HG03558 (cell line): ENCODE data around the gene SLC35B1.
"Not testable (repeated sequence)": the region's sequence is repeated elsewhere in the genome, so short reads cannot be mapped to it uniquely, and the experiment has no call there.

ENCODE experiments used
- ATAC-seq: cut with Tn5 transposase; IDR thresholded peaks from one replicate; pipeline ENCODE4 v1.9.1; 2021; ENCODE audit warnings: moderate number of reproducible peaks; ENCODE audit not compliant: unreplicated experiment; ENCODE audit errors: extremely low read depth

The SLC35B1 gene

DNA sequence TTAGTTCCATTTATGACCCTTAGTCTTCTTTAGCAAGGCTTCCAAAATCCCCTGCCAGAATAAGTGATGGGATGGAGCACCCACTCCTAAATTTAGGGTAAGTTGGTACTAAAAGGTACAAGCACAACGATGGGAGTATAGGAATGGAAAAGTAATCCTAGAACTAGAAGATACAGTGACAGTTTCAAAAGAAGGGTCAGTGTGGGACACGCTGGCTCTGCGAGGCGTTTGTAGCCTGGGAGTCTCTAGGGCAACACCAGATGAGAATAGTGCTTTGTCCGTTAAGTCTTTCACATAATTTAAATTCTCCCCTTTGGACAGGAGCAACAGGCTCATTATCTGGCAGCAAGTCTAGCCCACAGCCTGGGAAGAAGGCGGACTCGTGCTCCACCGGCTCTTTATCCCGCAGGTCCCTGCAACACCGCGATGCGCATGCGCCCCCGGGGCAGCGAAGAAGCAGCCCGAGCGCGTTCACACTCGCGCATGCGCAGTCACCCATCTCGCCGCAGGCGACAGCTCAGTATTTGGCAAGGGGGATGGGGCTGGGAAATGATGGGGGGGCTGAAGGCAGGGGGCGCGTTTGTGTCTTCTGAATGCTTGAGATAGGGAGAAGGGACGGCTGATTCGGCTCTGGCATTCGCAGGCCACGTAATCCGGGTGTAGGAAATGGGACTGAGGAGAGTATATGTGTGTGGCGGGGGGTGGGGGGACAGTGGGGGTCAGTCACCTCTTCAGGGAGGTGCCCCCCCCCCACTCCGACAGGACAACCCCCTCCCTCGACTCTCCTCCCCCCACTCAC, 30.4 kb downstream of the SLC35B1 start:
- no peak for ATAC-seq

DNA sequence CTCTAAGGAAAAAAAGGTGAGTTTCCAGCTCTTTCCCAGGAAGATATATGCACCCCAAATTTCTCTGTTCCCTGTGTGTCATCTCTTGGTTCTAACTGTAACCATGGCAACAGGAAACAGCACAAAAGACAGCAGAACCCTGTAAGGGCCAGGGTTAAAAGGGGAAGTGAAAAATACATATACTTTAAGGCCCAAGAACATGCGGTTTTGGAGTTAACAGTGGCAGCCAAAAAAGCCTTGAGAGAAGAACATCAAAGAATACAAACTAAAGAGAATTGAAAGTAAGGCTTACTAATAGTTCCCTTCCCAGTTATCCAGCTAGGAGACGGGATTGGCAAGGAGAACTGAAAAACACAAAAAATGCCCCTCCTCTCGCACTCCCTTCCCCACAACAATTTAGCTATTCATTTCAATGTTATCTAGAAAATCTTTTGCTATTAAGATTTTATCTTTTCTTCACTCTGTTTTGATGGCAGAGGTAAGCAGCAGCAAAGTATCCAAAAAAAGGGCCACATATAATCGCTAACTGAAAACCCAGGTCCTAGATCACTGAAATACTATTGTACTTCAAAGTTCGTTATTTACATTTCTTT, 31.4 kb downstream of the SLC35B1 start:
- ATAC-seq: peak; percentile 56

DNA sequence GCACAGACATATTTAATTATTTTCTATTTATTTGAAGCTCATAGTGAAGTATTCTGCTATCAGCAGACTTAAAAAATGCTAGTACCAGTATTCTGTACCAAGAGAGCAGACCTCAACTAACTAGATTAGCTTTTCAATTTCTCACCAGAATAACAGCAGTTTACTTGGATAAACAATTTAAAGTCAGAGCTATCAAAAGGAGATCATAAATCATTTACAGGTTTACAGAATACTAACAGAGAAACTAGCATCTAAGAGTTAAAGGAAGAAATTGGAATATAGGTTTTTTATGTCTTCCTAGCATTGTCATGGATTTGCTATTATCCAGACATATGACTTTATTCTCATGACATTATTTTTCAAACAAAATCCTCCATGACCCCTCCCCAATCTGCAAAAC, 33.3 kb downstream of the SLC35B1 start:
- ATAC-seq: no peak

DNA sequence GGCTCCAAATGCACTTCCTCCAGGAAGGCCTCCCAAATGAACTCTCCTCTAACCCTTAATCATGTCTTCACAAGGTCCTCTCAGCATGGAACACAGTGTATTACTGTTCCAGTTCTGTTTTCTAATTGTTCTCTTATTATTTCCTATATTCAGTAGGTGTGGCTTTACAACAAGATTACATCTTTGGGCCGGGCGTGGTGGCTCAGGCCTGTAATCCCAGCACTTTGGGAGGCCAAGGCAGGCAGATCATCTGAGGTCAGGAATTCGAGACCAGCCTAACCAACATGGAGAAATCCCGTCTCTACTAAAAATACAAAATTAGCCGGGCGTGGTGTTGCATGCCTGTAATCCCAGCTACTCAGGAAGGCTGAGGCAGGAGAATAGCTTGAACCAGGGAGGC, 34.1 kb downstream of the SLC35B1 start:
- ATAC-seq: not testable (repeated sequence)

DNA sequence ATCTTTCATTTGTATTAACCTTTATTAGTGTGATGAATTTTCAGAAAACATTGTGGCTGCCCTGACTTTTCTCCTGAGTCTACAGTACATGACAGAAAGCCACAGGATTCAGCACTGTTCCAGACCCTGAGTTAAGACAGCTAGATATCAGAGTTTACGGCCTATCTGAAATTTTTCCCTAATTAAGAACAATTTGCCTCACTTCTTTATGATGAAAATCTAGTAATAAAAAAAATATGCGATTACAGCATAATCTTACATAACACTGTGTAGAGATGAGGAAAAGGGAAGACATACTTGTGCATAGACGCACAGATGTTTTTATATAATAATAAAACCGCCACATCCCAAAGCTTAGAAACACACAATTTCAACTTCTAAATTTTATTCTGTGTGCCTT, 37.1 kb downstream of the SLC35B1 start:
- ATAC-seq: no peak

DNA sequence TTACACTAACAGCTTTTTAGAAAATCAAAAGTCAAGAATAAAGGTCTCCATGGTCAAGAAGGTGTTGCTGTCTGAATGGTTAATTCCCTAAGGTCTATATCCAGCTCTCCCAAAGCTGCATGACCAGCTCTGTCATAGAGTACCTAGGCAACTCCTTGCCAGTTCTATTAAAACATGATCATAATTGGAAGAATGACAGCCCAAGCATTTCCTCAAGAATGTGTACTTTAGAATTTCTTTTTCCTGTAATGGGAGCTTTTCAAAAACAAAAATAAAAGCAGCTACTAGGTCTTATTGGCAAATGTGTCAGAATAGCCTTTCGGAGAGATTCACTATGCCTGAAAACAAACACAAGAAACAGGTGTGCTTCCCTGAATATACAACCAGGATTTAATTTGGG, 37.8 kb downstream of the SLC35B1 start:
- no peak for ATAC-seq

DNA sequence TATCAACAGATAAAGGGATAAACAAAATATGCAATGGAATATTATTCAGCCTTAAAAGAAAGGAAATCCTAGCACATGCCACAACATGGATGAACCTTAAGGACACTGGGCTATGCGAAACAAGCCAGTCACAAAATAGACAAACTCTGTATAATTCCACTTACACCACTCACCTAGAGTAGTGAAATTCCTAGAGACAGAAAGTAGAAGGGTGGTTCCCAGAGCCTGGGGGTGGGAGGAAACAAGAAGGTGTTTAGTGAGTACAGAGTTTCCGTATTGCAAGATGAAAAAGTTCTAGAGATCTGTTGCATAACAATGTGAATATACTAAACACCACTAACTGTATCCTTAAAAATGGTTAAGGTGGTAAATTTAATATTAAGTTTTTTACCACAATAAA, 39.9 kb downstream of the SLC35B1 start:
- ATAC-seq: no peak

DNA sequence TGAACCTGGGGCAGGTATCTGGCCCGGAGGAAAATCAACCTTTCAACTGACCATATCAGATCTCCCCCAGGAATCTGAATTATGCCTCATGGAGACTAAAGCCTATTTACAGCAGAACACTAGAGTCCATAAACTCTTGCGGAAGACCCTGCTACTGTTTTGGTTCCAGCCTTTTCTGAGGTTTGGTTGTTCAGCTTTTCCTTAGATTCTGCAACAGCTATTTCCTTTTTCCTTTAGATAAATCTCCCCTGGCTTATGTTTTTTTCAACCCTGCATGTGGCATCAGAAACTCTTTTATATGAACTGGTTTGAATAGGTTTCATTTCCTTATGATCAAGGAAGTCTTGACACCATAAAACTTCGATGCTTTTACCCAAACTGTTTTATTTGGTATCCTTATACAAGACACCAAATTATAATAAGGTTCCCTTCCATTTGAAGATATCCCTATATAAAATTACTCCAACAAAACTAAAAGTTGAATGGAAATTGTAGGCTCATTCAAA, 43.0 kb downstream of the SLC35B1 start:
- no peak for ATAC-seq

DNA sequence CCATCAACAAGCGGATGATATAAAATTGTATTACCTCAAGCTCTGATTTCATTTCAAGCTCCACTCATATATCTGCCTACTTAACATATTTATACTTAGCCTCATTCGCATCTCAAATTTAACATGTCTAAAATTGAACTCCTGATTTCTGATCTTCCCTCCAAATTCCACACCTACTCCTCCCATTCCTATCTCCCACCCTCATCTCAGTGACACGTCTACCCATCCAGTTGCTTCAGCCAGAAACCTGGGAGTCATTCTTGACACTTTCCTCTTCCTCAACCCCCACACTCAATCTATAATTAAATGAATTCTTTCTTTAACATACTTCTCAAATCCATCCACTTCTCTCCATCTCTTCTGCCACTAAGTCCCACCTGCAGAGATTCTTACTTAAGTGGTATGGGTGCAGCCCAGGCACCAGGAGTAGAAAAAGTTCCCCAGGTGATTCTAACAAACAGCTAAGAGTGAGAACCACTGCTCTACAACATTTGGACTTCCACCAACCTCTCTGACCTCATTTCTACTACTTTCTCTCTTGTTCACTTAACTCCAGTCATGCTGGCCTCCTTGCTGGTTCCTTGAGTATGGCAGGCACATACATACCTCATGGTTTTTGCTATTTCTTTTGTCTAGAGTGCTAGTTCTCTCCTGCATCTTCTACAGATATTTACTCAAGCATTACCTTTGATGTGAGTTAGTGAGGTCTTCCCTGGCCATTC, 47.9 kb downstream of the SLC35B1 start:
- ATAC-seq: no peak

DNA sequence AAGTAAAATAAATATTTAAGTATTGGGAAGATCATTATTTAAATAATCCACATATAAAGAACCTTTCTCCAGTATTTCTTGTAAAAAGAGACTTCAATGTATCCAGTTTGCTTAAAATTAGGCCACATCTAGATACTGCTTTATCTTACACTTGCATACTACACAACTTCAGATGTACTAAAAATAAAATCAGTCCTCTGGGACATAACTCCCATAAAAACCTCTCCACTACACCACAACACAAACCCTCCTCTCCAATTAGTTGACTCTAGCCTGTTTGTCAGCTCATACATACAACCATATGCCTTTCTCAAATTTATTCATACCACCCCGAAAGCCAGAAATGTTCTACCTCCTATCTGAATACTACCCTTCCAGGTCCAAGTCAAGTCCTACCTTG, 51.5 kb downstream of the SLC35B1 start:
- no peak for ATAC-seq
